Raji (cell line): ENCODE data around the gene TEX11.

Experiments
- POLR2A ChIP-seq: IDR thresholded peaks from 2 replicates; pipeline ENCODE4 v1.6.1; 2011; ENCODE audit warnings: low read depth, low read length, control low read depth; ENCODE audit not compliant: insufficient read depth

TEX11 gene

GRCh38 chrX:70500826-70501225 is 407.7 kb downstream of the TEX11 start:
- TF ChIP-seq POLR2A = no peak

DNA sequence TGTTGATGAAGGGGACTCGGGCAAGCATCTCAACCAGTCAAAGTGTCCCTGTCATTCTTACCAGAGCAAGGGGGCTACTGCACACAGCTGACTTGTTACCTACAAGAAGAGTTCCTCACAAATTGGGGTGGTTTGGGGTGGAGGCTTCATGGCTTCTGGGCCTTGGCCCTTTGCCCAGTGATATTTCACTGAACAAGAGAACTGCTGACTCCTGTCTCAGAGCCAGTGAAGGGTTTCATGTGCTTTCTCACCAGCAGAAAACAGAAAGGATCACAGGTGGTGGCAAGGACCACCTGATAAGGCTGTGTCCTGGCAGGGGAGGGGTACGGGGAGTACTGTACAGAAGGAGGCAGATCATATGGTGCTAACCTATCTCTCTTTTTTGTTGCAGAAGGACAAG is 410.4 kb downstream of the TEX11 start:
- no peak for TF ChIP-seq POLR2A

DNA sequence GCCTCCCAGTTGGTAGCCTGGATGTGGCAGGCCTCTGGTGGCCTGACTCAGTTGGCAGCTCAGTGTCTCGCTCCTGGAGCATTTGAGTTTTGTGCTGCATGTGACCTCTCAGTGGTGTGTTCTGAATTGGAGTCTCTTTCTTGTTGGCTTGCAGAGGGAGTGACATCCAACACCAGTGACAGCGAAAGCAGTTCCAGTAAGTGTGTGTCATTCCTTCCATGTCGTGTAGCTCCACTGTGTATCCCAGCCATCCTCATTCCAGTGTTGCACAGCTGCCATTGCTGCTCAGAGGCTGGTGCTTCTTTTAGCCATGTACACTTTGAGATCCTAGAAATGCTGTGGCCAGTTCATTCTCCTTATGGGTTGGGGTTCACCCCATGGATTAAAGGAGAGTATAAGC is 411.5 kb downstream of the TEX11 start:
- TF ChIP-seq POLR2A = no peak

DNA sequence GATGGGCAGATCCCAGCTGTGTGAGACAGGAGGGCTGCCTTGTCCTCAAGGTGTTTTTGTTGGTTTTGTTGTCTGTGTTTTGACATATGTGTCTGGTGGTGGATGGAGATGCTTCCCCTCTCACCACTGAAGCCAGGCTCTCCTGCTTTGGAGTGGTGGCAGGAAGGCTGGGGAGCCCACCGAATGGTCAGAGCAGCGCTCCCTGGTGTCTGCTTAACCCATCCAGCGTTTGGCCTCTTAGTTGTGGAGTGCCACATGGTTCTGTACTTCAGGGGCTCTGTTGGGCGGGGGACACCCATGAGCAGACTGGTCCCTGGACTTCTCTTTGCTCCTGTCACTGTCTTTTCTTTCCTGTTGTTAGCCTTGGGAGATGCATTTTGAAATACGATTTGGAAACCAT is 412.0 kb downstream of the TEX11 start:
- TF ChIP-seq POLR2A = no peak

- TF ChIP-seq POLR2A = no peak
Measured at GRCh38 chrX:70494441-70494840, 414.1 kb downstream of the TEX11 start.

GRCh38 chrX:70488856-70489255 is 419.7 kb downstream of the TEX11 start:
- TF ChIP-seq POLR2A = no peak

- TF ChIP-seq POLR2A = no peak
Measured at GRCh38 chrX:70485466-70485865, 423.0 kb downstream of the TEX11 start.

DNA sequence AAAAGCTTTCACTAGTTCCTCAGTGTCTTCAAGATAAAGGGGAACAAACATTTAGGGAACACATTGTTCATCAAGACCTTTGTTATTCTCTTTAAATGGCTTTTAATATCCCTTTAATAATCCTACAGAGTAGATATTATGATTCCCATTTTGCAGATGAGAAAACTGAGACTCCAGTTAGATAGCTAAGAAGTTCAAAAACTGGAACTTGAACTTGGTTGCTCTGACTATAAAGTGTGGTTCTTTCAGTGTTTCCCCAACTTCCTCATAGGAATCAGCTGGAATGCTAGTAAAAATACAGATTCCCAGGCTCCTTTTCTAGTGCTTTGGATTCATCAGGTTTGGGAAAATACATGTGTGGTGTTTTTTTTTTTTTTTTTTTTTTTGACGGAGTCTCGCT is 426.2 kb downstream of the TEX11 start:
- TF ChIP-seq POLR2A = no peak

GRCh38 chrX:70481471-70482270 is 426.8 kb downstream of the TEX11 start:
- no peak for TF ChIP-seq POLR2A

DNA sequence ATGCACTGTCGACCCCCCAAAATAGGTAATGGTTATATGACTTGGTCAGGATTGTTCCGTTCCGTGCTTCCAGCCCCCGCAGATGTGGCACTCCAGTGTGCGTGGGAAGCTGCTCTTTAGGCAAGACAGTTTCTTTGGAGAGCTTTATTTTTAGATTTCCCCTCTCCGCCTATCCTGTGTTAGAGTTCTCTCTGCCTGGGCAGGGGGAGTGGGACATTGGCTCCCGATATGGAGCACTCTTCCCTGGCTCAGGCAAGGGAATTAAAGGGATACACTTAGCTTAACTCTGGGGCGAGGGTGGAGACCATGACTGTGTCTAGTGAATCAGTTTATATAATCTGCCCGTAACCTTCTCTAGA is 427.9 kb downstream of the TEX11 start:
- no peak for TF ChIP-seq POLR2A

- TF ChIP-seq POLR2A = no peak
Measured at GRCh38 chrX:70479922-70480659, 428.4 kb downstream of the TEX11 start.

- no peak for TF ChIP-seq POLR2A
Measured at GRCh38 chrX:70479247-70479921, 429.1 kb downstream of the TEX11 start.
